ENCODE measurements around the gene FSTL1.

Gene FSTL1

DNA sequence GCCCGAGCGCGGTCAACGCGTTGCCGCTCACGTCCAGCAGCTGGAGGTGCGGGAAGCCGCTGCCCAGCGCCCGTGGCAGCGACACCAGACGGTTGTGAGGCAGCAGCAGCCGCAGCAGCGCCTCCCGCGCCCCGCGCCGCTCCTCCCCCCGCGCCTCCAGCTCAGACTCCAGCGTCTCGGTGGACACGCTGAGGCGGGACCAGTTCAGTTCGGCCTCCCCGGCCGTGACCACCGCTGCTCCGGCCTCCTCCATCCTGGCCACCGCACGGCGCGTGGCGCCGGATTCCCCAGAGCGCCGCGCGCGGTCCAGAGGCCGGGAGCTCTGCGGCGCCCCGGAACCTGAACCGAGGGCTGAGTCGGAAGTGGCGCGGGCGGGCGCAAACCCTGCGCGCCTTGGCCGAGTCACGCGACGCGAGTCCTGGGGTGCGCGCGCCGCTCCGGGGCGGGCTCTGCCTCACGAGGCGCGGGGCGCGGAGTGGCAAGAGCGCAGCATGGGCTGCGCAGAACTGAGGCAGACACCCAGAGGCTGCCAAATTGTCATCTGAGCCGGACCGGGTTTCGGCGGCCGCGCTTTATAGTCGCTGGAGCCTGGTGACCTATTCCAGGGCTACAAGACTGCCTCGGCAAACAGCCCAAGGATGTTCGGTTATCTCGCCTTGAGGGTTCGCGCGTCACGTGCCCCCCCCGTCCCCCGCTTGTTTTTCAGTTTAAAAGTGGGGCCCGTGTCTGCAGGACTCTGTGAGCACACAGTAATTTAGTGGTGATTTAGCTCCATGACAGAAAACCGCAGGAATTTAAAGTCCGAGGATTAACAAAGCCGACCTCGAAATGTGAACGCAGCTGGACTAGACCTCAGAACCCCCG is 101.6 kb downstream of the FSTL1 start, which contains the start of gene LRRC58:
TSS of gene LRRC58 (minus strand) at position 364 of the 864 bp plus-strand sequence. CDS start at position 253, 111 bp downstream.
- peak; percentile 88 for DNase-seq

- DNase-seq, result peak; percentile 35
Measured at GRCh38 chr3:120348065-120348990, 102.5 kb downstream of the FSTL1 start.

- no peak for DNase-seq
Measured at GRCh38 chr3:120344349-120344748, 106.4 kb downstream of the FSTL1 start.
